ENCODE data around the gene MYH11.
A peak's percentile ranks its signal among the peaks of the same experiment; 100 is the strongest.

The MYH11 gene

GRCh38 chr16:15866451-15866850, 9.6 kb upstream of the MYH11 start:
- no peak for TF ChIP-seq CTCF (IDR thresholded peaks at IDR 0.05; ENCODE audit: extremely low read depth, insufficient read depth, missing control alignments)
- in situ Hi-C loops (cut with MboI; ENCODE audit: low pct_unique_long_range_greater_than_20kb, low sequenced_read_pairs, unreplicated experiment), result no loop called here
- DNase-seq (ENCODE audit: low spot score), result no peak

- TF ChIP-seq CTCF (IDR thresholded peaks at IDR 0.05; ENCODE audit: extremely low read depth, insufficient read depth, missing control alignments), result no peak
- in situ Hi-C loops (cut with MboI; ENCODE audit: low pct_unique_long_range_greater_than_20kb, low sequenced_read_pairs, unreplicated experiment), result no loop called here
- DNase-seq (ENCODE audit: low spot score), result no peak
Observed at GRCh38 chr16:15865742-15866141, 8.9 kb upstream of the MYH11 start.

- in situ Hi-C loops (cut with MboI; ENCODE audit: low pct_unique_long_range_greater_than_20kb, low sequenced_read_pairs, unreplicated experiment), result no loop called here
- no peak for TF ChIP-seq CTCF (IDR thresholded peaks at IDR 0.05; ENCODE audit: extremely low read depth, insufficient read depth, missing control alignments)
- no peak for DNase-seq (ENCODE audit: low spot score)
Observed at GRCh38 chr16:15864939-15865338, 8.1 kb upstream of the MYH11 start.

GRCh38 chr16:15861996-15862395, 5.2 kb upstream of the MYH11 start:
- no peak for DNase-seq (ENCODE audit: low spot score)
- in situ Hi-C loops (cut with MboI; ENCODE audit: low pct_unique_long_range_greater_than_20kb, low sequenced_read_pairs, unreplicated experiment), result no loop called here
- no peak for TF ChIP-seq CTCF (IDR thresholded peaks at IDR 0.05; ENCODE audit: extremely low read depth, insufficient read depth, missing control alignments)

GRCh38 chr16:15858921-15859668, 2.3 kb upstream of the MYH11 start:
- in situ Hi-C loops (cut with MboI; ENCODE audit: low pct_unique_long_range_greater_than_20kb, low sequenced_read_pairs, unreplicated experiment), result no loop called here
- no peak for DNase-seq (ENCODE audit: low spot score)
- no peak for TF ChIP-seq CTCF (IDR thresholded peaks at IDR 0.05; ENCODE audit: extremely low read depth, insufficient read depth, missing control alignments)

- DNase-seq (ENCODE audit: low spot score), result peak; percentile 46
- in situ Hi-C loops (cut with MboI; ENCODE audit: low pct_unique_long_range_greater_than_20kb, low sequenced_read_pairs, unreplicated experiment), result no loop called here
- TF ChIP-seq CTCF (IDR thresholded peaks at IDR 0.05; ENCODE audit: extremely low read depth, insufficient read depth, missing control alignments), result no peak
Observed at GRCh38 chr16:15857724-15858560, 1.1 kb upstream of the MYH11 start.
